PC-3 (cell line): ENCODE measurements around the gene B3GAT1. TPM values are rescaled to one million over a fixed set of nuclear protein-coding genes. Genes with fewer than 3 reads are reported as not detected.

Source experiments
- ATAC-seq: fragments of 200-7000 bp; cut with Tn5 transposase; 2 replicates; pipeline ENCODE4 v1.9.1; 2020; ENCODE audit warnings: mild to moderate bottlenecking, moderate library complexity
- BruUV-seq: library from RNA; stranded (reverse); fragments of 400-500 nt; replicated peaks from 2 replicates; lab custom pipeline; 2021; lab: Mats Ljungman, UMichigan
- CTCF ChIA-PET: fragments of 300-600 bp; sonication (Branson Sonifier 250); formaldehyde crosslinking; loops from one replicate; lab custom pipeline; 2022; ENCODE audit warnings: antibody characterized with exemption; lab: Charles Lee
- POLR2A ChIA-PET: fragments of 300-600 bp; sonication (Branson Sonifier 250); formaldehyde crosslinking; loops from one replicate; lab custom pipeline; 2022; ENCODE audit warnings: antibody characterized with exemption; ENCODE audit not compliant: unreplicated experiment; lab: Charles Lee
- DNase-seq: peaks from one replicate; pipeline ENCODE4 v3.0.0-alpha.2; 2015
- H2AFZ ChIP-seq: fragments of 300-600 bp; sonication (generic); 2 replicates; pipeline ENCODE4 v1.6.0; 2016; ENCODE audit warnings: antibody characterized with exemption, low read length
- H3F3A ChIP-seq: fragments of 300-600 bp; sonication (generic); one replicate; pipeline ENCODE4 v1.6.0; 2017; ENCODE audit warnings: antibody characterized with exemption, low read length, control low read depth, mild to moderate bottlenecking; ENCODE audit not compliant: unreplicated experiment
- H3K27ac ChIP-seq: fragments of 300-600 bp; sonication (generic); 2 replicates; pipeline ENCODE4 v1.5.1; 2016; ENCODE audit warnings: mild to moderate bottlenecking, low read length
- H3K27me3 ChIP-seq: fragments of 300-600 bp; sonication (generic); 2 replicates; pipeline ENCODE4 v1.6.1; 2016; ENCODE audit warnings: low read length, mixed read lengths
- H3K36me3 ChIP-seq: fragments of 300-600 bp; sonication (generic); 2 replicates; pipeline ENCODE4 v1.6.1; 2016; ENCODE audit warnings: low read depth, mixed run types, low read length, mixed read lengths
- H3K4me1 ChIP-seq: fragments of 300-600 bp; sonication (generic); 2 replicates; pipeline ENCODE4 v1.5.1; 2016; ENCODE audit warnings: low read length; ENCODE audit not compliant: insufficient read depth
- H3K4me2 ChIP-seq: fragments of 300-600 bp; sonication (generic); 2 replicates; pipeline ENCODE4 v1.6.0; 2016; ENCODE audit warnings: low read length
- H3K4me3 ChIP-seq: fragments of 300-600 bp; sonication (generic); 2 replicates; pipeline ENCODE4 v1.5.1; 2016; ENCODE audit warnings: mild to moderate bottlenecking, low read length, mixed read lengths
- H3K79me2 ChIP-seq: fragments of 300-600 bp; sonication (generic); 2 replicates; pipeline ENCODE4 v1.6.1; 2017; ENCODE audit warnings: low read length, mixed read lengths
- H3K9ac ChIP-seq: fragments of 300-600 bp; sonication (generic); 2 replicates; pipeline ENCODE4 v1.6.0; 2016; ENCODE audit warnings: mild to moderate bottlenecking, low read length
- H3K9me2 ChIP-seq: fragments of 300-600 bp; sonication (generic); replicated peaks from 2 replicates; pipeline ENCODE4 v1.6.1; 2016; ENCODE audit warnings: mixed run types, low read length, mixed read lengths
- H3K9me3 ChIP-seq: fragments of 300-600 bp; sonication (generic); 2 replicates; pipeline ENCODE4 v1.6.1; 2016; ENCODE audit warnings: low read length, mixed read lengths
- H4K20me1 ChIP-seq: fragments of 300-600 bp; sonication (generic); 2 replicates; pipeline ENCODE4 v1.6.1; 2016; ENCODE audit warnings: low read length, mixed read lengths
- EZH2 ChIP-seq: fragments of 300-600 bp; sonication (generic); IDR thresholded peaks from one replicate; pipeline ENCODE4 v1.6.1; 2017; ENCODE audit warnings: antibody characterized with exemption, mild to moderate bottlenecking, low read length; ENCODE audit not compliant: unreplicated experiment
- EZH2phosphoT487 ChIP-seq: fragments of 300-600 bp; sonication (generic); IDR thresholded peaks from 2 replicates; pipeline ENCODE4 v1.6.1; 2018; ENCODE audit warnings: mild to moderate bottlenecking, antibody characterized with exemption, low read length, borderline replicate concordance
- intact Hi-C: fragments of 100-400 bp; cut with micrococcal nuclease; formaldehyde crosslinking; loops from 2 replicates; pipeline ENCODE4 v1.9.0; 2023
- total RNA-seq: library from RNA; depleted of rRNA; stranded (reverse); fragments of >200 nt; gene quantifications from 2 replicates; pipeline ENCODE4 v1.2.3, GENCODE V29; 2014
- TF ChIP-seq, protein P1 (sequence below): fragments of 300-600 bp; sonication (generic); conservative IDR thresholded peaks from 2 replicates; pipeline ENCODE4 v1.5.1; 2017; ENCODE audit warnings: antibody characterized with exemption, low read depth, mild to moderate bottlenecking, low read length

Gene B3GAT1
- total RNA-seq, 1 experiment from 2014 or later = not detected

DNA sequence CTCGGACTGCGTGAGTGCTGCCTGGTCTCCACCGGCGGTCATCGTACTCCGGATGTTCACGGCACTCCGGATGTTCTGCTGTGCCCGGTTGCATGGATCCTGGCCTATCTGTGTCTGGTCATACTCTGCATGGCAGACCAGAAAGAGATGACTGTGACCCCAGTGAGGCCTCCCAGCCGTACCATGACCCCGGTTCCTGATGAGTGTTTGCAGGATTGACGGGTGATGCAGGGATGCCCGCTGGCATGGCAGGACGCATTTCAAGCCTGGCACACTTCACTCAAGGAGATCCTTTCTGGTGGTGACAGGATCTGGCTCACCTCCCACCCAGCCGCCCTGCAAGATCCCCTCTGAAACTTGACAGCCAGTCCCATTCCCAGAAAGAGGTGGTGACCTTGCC lies 74.0 kb downstream of the B3GAT1 start:
- Histone ChIP-seq H3K27me3 (peaks cover 8% of the 10 kb centered on the region; the same call in 1 of the 2 replicates), H2AFZ (no peak overlapping the region), H3K9me3 (no peaks in the 10 kb centered on the region), H3K79me2 (no peaks in the 10 kb centered on the region), H3K27ac (no peak overlapping the region), H3K4me1 (no peaks in the 10 kb centered on the region), H3F3A (no peaks in the 10 kb centered on the region), H3K9ac (no peak overlapping the region), H3K9me2 (no peaks in the 10 kb centered on the region), H3K36me3 (no peaks in the 10 kb centered on the region), H3K4me3 (no peak overlapping the region), H3K4me2 (no peak overlapping the region), H4K20me1 (no peaks in the 10 kb centered on the region)
- TF ChIP-seq, protein P1, sequence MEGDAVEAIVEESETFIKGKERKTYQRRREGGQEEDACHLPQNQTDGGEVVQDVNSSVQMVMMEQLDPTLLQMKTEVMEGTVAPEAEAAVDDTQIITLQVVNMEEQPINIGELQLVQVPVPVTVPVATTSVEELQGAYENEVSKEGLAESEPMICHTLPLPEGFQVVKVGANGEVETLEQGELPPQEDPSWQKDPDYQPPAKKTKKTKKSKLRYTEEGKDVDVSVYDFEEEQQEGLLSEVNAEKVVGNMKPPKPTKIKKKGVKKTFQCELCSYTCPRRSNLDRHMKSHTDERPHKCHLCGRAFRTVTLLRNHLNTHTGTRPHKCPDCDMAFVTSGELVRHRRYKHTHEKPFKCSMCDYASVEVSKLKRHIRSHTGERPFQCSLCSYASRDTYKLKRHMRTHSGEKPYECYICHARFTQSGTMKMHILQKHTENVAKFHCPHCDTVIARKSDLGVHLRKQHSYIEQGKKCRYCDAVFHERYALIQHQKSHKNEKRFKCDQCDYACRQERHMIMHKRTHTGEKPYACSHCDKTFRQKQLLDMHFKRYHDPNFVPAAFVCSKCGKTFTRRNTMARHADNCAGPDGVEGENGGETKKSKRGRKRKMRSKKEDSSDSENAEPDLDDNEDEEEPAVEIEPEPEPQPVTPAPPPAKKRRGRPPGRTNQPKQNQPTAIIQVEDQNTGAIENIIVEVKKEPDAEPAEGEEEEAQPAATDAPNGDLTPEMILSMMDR = no peak
- TF ChIP-seq EZH2phosphoT487 = no peak
- TF ChIP-seq EZH2 = no peak
- intact Hi-C loops = no loop called here
- ChIA-PET CTCF (no interaction called here), POLR2A (no interaction called here)
- no peak for DNase-seq
- no peak for ATAC-seq
- no TSS peak for BruUV-seq

GRCh38 chr11:134337051-134337450 lies 75.0 kb downstream of the B3GAT1 start:
- BruUV-seq = no TSS peak
- H3K4me2 ChIP-seq = no peak overlapping the region
- no peaks in the 10 kb centered on the region for H4K20me1 ChIP-seq
- no peaks in the 10 kb centered on the region for H3F3A ChIP-seq
- H3K27ac ChIP-seq = no peak overlapping the region
- no peak overlapping the region for H3K4me3 ChIP-seq
- H3K9ac ChIP-seq = no peak overlapping the region
- DNase-seq = no peak
- no peaks in the 10 kb centered on the region for H3K4me1 ChIP-seq
- TF ChIP-seq EZH2phosphoT487 = no peak
- TF ChIP-seq EZH2 = no peak
- TF ChIP-seq, protein P1 = no peak
- H3K79me2 ChIP-seq = no peaks in the 10 kb centered on the region
- POLR2A ChIA-PET = no interaction called here
- peaks cover 16% of the 10 kb centered on the region for H3K27me3 ChIP-seq
- no peaks in the 10 kb centered on the region for H3K9me2 ChIP-seq
- ATAC-seq = no peak
- CTCF ChIA-PET = no interaction called here
- no peaks in the 10 kb centered on the region for H3K9me3 ChIP-seq
- intact Hi-C loops = no loop called here
- no peak overlapping the region for H2AFZ ChIP-seq
- no peaks in the 10 kb centered on the region for H3K36me3 ChIP-seq

DNA sequence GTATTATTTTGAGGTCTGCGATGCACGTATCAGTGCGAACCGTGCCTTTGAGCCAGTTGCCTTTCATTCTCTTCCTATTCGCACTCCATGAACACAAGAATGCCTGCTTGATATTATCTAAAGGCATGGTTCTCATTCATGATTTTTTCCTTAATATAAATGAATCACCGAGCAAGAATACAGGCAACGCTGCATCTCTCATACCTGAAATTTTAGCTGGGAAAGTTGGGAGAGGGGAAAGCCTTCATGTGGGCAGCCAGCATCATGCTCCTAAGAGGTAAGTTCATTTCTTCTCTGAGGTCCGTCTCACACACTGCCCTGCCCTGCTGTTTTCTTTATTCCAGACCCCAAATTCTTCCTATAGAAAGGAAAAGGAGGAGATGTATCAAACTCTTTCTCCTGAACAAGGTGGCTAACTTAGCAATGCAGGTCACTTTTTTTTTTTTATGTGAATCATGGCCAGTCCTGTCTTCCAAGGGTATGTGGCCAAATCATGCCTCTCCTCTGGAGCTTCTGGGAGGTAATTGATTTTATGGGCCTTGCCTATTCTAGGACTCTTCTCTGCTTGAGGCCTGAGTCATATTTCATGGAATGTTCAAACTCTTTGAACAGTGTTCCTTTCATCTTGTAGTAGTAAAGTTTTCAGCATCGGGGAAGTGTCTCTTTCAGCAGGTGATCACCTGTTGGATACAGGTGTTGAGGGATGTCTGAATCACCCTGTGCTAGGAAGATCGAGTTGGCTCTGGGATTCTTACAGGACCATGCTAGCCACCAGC lies 77.1 kb downstream of the B3GAT1 start:
- H3F3A ChIP-seq = no peaks in the 10 kb centered on the region
- ChIA-PET POLR2A (no interaction called here), CTCF (no interaction called here)
- H3K4me2 ChIP-seq = no peak overlapping the region
- no peak overlapping the region for H3K4me3 ChIP-seq
- no peaks in the 10 kb centered on the region for H3K36me3 ChIP-seq
- DNase-seq (no peak), ATAC-seq (no peak)
- no peaks in the 10 kb centered on the region for H3K9me2 ChIP-seq
- H3K4me1 ChIP-seq = no peaks in the 10 kb centered on the region
- intact Hi-C loops = no loop called here
- TF ChIP-seq, protein P1 = no peak
- TF ChIP-seq EZH2phosphoT487 = no peak
- no peak for TF ChIP-seq EZH2
- H3K27ac ChIP-seq = no peak overlapping the region
- H3K79me2 ChIP-seq = no peaks in the 10 kb centered on the region
- H3K9me3 ChIP-seq = no peaks in the 10 kb centered on the region
- H2AFZ ChIP-seq = no peak overlapping the region
- H3K27me3 ChIP-seq = peaks cover 32% of the 10 kb centered on the region
- no TSS peak for BruUV-seq
- H3K9ac ChIP-seq = no peak overlapping the region
- no peaks in the 10 kb centered on the region for H4K20me1 ChIP-seq
